Skeletal muscle satellite cell (primary cell): ENCODE results near the gene CACNA1E.

Experiments used
- H3K27me3 ChIP-seq: 2 replicates; pipeline ENCODE4 v1.7.0; 2013; ENCODE audit warnings: low read length; ENCODE audit not compliant: control insufficient read depth, insufficient read depth
- H3K36me3 ChIP-seq: 2 replicates; pipeline ENCODE4 v1.7.0; 2013; ENCODE audit warnings: mild to moderate bottlenecking, control low read depth, low read length; ENCODE audit not compliant: insufficient read depth
- H3K4me1 ChIP-seq: 2 replicates; pipeline ENCODE4 v1.7.0; 2013; ENCODE audit warnings: low read length; ENCODE audit not compliant: control insufficient read depth, insufficient read depth
- H3K4me2 ChIP-seq: 2 replicates; pipeline ENCODE4 v1.7.0; 2013; ENCODE audit warnings: mild to moderate bottlenecking, low read length
- H3K4me3 ChIP-seq: 2 replicates; pipeline ENCODE4 v1.7.0; 2013; ENCODE audit warnings: low read length
- H3K9ac ChIP-seq: 2 replicates; pipeline ENCODE4 v1.7.0; 2013; ENCODE audit warnings: mild to moderate bottlenecking, low read depth, low read length, moderate library complexity
- H3K9me3 ChIP-seq: replicated peaks from 2 replicates; pipeline ENCODE4 v1.7.0; 2013; ENCODE audit warnings: mild to moderate bottlenecking, control low read depth, low read length

The CACNA1E gene

DNA sequence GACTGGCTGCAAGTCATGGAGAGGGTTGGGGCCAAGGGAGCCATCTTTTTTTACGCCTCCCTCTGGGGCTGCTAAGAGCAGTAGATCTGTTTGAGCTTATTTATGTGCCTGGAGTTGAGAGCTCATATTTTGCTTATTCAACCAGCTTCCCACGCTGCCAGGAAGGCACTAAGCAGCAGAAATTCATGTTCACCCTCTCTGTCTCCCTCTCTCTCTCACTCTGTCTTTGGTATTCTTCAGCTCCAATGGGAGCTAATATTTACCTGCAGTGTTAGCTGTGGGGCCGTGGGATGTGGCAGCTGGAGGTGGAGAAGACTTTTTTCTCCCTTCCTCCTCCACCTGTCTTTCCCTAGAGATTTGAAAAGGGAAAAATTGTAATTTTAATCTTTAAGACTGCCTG, 26.8 kb upstream of the CACNA1E start:
- no peaks in the 10 kb centered on the region for H3K36me3 ChIP-seq
- no peak overlapping the region for H3K4me3 ChIP-seq
- no peaks in the 10 kb centered on the region for H3K9me3 ChIP-seq
- no peak overlapping the region for H3K4me2 ChIP-seq
- H3K4me1 ChIP-seq = no peaks in the 10 kb centered on the region
- no peaks in the 10 kb centered on the region for H3K27me3 ChIP-seq
- no peak overlapping the region for H3K9ac ChIP-seq

DNA sequence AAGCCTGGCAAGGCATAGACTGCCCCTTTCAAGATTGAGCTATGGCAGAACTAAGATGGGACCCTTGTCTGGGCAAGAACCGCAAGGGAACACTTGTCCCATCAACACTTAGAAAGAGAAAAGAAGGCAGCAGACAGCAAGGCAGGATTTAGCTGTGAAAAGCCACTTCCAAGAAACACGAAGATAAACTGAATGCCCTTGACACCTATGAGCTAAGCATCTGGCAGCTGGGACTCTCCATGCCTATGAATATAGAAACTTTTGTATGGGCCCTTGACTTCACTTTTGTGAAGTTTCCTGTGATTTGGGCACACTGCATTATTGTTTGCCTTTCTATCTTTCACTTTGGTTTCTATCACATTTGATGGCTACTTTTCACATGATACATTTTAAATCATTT, 24.9 kb upstream of the CACNA1E start:
- Histone ChIP-seq H3K9me3 (no peaks in the 10 kb centered on the region), H3K4me1 (no peaks in the 10 kb centered on the region), H3K27me3 (no peaks in the 10 kb centered on the region), H3K4me2 (no peak overlapping the region), H3K4me3 (no peak overlapping the region), H3K36me3 (no peaks in the 10 kb centered on the region), H3K9ac (no peak overlapping the region)

DNA sequence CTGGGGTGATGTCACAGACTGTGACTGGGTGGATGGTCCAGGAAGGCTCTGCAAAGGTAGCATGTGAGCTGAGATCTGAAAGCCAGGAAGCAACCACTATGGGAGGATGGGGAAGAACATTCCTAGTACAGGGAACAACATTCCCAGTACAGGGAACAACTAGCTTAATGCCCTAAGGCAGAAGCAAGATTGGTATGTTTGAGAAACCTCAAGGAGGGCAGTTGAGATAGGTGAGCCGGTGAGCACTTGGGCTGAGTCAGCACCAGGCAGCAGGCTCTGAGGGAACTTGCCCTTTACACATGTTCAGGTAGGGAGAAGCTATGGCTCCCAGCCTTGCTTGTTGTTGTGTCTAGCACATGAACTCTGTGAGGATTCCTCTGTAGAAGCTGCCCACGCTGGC, 24.2 kb upstream of the CACNA1E start:
- Histone ChIP-seq H3K4me2 (no peak overlapping the region), H3K4me1 (no peaks in the 10 kb centered on the region), H3K27me3 (no peaks in the 10 kb centered on the region), H3K4me3 (no peak overlapping the region), H3K36me3 (no peaks in the 10 kb centered on the region), H3K9me3 (no peaks in the 10 kb centered on the region), H3K9ac (no peak overlapping the region)

DNA sequence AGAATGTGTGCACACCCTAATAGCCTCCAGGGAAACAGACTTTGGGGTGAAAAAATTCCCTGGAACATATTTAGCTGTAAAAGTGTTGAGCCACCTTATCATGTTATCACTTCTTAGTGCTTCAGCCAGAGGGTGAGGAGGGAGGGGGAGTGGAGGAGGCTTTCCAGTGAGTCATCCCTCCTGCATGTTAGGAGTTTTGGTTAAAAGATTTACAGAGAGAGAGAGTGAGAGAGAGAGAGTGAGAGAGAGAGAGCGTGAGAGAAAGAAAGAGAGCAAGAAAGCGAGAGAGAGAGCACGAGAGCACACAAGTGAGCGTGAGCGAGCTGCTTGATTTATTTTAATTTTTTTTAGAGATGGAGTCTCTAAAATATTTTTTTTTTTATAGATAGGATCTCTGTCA, 13.5 kb upstream of the CACNA1E start:
- Histone ChIP-seq H3K9me3 (no peaks in the 10 kb centered on the region), H3K4me3 (no peak overlapping the region), H3K4me2 (no peak overlapping the region), H3K36me3 (no peaks in the 10 kb centered on the region), H3K4me1 (no peaks in the 10 kb centered on the region), H3K27me3 (no peaks in the 10 kb centered on the region), H3K9ac (no peak overlapping the region)

DNA sequence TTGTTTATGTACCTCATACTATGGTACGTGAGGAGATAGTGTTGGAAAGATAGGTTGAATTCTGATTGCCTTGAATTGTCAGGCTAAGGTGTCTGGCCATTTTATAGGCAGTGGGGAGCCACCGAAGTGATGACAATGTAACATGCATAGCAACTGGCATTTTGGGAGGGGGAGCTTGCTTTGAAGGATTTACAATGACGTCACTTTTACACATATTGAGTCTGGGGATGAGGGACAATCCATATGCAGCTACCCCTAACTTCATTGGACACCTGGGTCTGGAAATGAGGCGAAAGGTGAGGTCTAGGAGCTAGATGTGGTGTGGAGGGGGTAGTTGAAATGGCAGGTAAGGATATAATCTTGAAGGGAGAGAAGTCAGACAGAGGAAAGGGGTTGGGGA, 7.7 kb upstream of the CACNA1E start:
- H3K4me1 ChIP-seq = no peaks in the 10 kb centered on the region
- peaks cover 5% of the 10 kb centered on the region for H3K27me3 ChIP-seq
- no peaks in the 10 kb centered on the region for H3K36me3 ChIP-seq
- no peak overlapping the region for H3K4me2 ChIP-seq
- no peaks in the 10 kb centered on the region for H3K9me3 ChIP-seq
- no peak overlapping the region for H3K9ac ChIP-seq
- no peak overlapping the region for H3K4me3 ChIP-seq

DNA sequence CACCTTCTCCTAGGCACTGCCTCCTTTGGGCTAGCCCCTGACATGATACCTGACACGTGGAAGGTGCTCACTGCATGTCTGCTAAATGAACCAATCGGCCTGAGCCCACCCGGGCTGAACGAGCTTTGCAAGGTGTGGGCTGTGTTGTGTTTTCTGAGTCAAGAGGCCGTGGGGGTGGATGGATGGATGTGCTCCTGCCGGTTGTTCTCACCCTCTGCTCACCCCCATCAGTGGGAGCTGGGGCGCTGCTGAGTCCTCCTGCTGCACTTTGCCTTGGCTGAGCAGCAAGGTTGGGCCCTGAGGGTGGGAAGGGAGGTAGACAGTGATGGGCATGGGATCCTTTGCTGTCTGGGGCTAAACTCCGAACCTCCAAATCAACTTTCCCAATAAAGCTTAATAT, 6.7 kb upstream of the CACNA1E start:
- Histone ChIP-seq H3K4me2 (no peak overlapping the region), H3K4me1 (no peaks in the 10 kb centered on the region), H3K36me3 (no peaks in the 10 kb centered on the region), H3K27me3 (peaks cover 15% of the 10 kb centered on the region), H3K9me3 (no peaks in the 10 kb centered on the region), H3K4me3 (no peak overlapping the region), H3K9ac (no peak overlapping the region)

DNA sequence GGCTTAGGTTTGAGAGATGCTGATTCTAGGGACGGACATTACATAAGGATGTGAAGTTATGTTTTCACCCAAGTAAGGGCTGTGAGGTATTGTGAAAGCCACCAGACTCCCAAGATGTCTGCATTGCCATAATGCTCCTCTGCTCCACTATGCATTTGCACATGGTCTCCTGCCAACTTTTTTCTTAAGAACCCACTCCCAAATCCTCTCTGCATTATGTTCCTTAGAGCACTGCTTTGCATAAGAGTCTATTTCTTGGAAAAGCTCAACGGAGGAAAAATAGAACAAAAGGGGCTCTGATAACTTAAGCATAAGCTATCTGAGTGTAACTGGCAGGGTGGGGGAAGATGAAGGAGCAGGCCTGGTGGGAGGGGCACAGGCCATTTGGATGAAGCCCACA, 5.0 kb upstream of the CACNA1E start:
- Histone ChIP-seq H3K36me3 (no peaks in the 10 kb centered on the region), H3K4me1 (no peaks in the 10 kb centered on the region), H3K9ac (no peak overlapping the region), H3K27me3 (peaks cover 32% of the 10 kb centered on the region), H3K9me3 (no peaks in the 10 kb centered on the region), H3K4me3 (no peak overlapping the region), H3K4me2 (no peak overlapping the region)

GRCh38 chr1:181479137-181479745, 4.1 kb upstream of the CACNA1E start:
- Histone ChIP-seq H3K4me3 (no peak overlapping the region), H3K9ac (no peak overlapping the region), H3K4me1 (no peaks in the 10 kb centered on the region), H3K27me3 (peaks cover 41% of the 10 kb centered on the region), H3K9me3 (no peaks in the 10 kb centered on the region), H3K4me2 (no peak overlapping the region), H3K36me3 (no peaks in the 10 kb centered on the region)

DNA sequence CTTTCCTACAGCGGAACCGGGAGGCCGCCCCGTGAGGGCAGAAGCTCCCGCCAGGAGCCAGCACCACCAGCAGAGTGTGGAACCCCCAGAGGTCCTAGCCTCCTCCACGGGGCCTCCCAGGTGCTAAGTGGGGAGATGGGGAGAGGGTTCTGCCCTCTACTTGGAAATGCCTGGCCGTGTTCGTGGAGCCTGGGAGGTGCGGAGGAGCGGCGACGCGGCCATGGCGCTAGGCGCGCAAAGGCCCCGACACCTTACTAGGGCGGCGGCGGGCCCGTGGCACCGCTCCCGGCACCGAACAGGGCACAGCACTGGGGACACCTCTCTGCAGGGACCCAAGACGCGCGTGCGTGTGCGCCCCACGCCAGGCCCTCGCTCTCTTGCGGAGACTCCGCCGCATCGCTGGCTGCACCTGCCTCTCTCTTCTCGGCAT, 1.3 kb upstream of the CACNA1E start:
- Histone ChIP-seq H3K27me3 (peaks cover 63% of the 10 kb centered on the region), H3K4me1 (no peaks in the 10 kb centered on the region), H3K4me3 (no peak overlapping the region), H3K9me3 (no peaks in the 10 kb centered on the region), H3K36me3 (no peaks in the 10 kb centered on the region), H3K9ac (no peak overlapping the region), H3K4me2 (no peak overlapping the region)

DNA sequence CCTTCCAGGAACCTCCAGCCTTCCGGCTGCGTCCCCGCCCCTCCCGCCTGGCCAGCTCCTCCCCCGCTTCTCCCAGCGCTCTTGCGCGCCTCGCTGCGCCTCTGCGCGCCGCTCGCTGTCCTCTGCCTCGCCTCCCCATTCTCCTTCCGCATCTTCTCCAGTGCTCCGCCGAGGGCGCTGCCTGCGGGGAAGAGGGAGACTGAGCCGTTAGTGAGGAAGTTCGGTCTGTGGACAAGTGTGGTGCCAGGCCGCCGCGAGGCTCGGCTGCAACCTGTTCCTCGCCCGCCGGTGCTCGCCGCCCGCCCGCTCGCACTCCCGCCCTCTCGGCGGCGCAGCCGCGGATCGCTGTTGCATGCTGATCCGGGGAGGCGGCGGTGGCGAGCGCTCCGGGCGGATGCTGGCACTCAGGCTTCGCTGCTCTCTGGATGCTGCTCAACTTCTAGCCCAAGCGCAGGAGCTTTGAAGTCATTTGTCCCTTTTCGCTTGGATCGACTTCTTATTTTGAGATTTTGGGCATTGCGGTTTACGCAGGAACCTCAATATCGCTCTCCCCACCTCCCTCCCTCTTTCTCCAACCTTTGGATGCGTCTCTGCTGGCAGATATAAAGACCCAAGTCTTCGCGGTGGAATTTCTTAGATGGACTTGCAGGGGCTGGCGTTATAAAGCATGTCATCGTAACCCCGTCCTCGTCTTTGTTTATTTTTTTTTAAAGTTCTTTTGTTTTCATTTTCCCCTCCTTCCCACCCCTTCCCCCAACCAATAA, 614 bp upstream of the CACNA1E start:
- Histone ChIP-seq H3K4me2 (peak overlapping the region; percentile 63), H3K27me3 (peaks cover 63% of the 10 kb centered on the region), H3K9ac (no peak overlapping the region), H3K4me3 (no peak overlapping the region), H3K36me3 (no peaks in the 10 kb centered on the region), H3K4me1 (no peaks in the 10 kb centered on the region), H3K9me3 (no peaks in the 10 kb centered on the region)

- H3K27me3 ChIP-seq = peaks cover 63% of the 10 kb centered on the region
- no peaks in the 10 kb centered on the region for H3K36me3 ChIP-seq
- H3K4me2 ChIP-seq = no peak overlapping the region
- H3K9ac ChIP-seq = no peak overlapping the region
- H3K4me3 ChIP-seq = no peak overlapping the region
- no peaks in the 10 kb centered on the region for H3K4me1 ChIP-seq
- no peaks in the 10 kb centered on the region for H3K9me3 ChIP-seq
These were observed 1.5 kb downstream of the CACNA1E start for GRCh38 chr1:181484821-181485220.
